ENCODE measurements around the gene CCDC187.
"Not testable (repeated sequence)": the region's sequence is repeated elsewhere in the genome, so short reads cannot be mapped to it uniquely, and the experiment has no call there.

The CCDC187 gene

DNA sequence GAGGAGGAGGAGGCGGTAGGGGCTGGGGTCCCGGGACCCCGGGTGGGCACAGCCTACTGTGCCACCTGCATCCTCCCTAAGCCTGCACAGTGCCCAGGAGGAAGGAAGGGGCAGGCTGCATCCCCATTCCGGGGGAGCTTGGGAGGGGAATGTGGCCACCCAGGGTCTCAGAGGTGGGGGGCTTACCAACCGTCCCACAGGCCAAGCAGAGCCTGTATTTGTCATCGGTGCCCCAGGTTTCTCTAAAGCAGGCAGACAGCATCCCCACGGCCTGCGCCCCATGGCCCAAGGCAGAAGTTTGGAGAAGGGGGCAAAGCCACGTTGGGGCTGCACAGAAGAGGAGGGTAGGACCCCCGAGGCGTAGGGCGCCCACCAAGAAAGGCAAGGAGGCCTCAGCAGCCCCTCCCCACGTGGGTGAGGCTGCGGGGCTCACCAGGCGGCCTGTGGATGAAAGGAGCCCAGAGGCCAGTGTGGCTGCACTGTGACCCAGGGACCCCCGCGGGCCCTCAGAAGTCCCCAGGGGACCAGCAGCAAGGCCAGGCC lies 22.9 kb upstream of the CCDC187 start:
- no peak for DNase-seq

DNA sequence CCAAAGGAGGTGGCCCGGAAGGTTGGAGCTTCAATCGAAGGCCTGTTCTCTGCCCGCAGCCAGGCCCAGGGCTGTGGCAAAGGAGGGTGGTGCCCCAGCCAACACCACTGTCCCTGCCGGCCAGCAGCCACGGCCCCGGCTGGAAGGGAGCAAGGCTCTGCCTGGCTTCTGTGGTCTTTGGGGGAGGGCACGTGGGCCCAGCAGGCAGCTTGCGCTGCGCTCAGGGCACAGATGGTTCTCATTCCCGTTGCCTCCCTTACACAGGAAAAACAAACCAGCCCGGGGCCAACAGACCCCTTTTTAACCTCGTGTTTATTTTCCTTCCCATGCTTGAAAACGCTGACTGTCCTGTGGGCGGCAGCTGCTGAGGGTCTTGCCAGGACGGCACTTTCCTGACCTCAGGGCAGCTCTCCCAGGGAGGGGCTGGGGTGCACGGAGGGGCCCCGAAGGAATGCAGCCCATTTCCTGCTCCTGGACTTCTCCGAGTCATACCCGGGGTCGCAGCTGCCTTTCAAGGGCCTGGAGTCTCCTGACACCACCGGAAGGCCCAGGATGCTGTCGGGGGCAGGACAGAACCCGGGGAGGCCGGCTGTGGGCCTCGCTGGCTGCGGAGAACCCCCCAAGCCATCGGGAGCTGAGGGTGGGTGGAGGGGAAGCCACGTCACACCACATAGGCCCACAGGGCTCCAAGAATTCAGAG lies 22.3 kb upstream of the CCDC187 start:
- DNase-seq, result no peak

DNA sequence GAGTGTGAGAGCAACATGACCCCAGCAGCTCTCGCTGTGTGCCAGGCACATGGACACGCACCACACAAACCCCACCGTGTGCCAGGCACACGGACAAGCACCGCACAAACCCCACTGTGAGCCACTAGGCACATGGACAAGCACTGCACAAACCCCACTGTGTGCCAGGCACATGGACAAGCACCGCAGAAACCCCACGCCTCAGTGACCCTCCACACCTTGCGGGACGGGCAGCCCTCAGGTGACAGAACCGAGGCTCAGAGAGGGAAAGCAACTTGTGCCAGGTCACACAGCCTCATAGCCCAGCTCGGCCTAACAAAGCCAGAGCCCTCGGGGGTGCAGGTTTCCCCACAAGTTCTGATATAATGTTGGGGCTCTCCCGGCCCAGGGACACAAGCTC lies 21.5 kb upstream of the CCDC187 start:
- no peak for DNase-seq

DNA sequence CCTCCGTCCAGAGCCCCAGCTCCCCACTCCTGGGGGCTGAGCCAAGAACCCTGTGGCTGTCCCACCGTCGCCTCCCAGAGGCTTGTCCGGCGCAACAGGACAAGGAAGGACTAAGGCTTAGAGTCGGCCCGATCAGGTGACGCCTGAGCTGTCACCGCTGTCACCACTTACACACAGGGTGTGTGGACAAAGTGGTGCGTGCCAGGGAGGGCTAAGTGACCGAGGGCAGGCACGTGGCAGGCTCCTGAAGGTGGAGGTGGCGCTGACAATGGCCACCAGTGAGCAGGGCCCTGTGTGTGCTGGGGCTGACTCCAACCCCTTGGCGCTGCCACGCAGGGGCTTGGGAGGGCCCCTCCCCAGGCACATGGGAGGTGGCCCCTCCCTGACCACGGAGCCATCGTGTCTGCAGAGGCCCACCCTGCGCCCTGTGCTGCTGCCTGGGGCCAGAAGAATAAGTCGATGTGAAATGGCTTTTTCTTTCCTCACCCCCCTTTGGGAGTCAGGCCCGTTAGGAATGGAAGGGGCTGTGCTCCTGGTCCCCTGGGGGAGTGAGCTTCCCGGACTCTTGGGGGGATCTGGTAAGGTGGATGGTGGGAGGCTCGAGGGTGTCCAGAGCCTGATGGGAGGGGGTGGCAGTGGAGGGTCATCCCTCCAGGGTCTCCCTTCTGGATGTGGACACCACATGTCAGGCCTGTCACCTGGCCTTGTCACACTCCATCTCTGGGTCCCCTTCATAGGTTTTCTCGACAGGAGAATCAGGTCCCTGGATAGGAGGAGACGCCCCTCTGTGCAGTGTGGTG lies 20.8 kb upstream of the CCDC187 start:
- DNase-seq, result no peak

DNA sequence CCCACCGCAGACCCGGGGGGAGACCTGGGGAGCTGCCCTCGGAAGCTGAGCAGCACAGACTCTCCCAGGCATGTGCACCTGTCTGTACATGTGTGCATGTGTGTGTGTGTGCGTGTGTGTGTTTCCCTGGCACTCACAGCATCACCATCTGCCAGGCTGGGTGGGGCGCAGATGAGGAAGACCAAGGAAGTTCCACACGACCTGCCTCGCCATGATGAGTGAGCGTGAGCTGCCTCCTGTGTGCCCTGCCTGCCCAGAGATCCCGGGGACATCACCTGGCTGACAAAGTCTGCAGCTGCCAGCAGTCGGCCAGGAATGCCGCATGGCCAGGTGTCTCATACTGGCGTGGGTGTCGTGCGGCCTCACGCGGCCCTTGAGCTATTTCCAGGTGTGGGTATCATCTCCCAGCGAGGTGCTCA lies 19.5 kb upstream of the CCDC187 start:
- DNase-seq, result no peak

DNA sequence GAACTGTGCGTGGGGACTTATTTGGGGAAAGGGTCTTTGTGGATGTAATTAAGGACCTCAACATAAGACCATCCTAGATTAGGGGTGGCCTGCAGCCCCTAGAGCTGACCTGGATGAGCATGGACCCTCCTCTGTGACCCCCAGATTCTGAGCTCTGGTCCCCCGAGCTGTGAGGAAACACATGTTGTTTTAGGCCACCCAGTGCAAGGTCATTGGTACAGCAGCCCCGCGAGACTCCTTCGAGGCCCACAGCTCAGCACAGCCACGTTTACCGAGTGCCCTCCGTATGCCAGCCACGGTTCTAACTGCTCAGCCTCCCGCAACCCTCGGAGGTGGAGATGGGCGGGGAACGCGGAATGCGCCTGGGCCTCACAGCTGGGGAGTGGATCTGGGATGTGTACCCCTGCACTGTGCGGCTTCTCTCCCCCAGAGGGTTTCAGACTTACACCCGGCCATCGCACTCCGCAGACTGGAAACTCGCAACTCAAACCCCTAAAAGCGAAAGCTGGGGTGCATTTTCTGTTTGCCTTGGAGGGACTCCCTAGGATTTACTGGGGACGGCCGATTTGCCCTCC lies 18.9 kb upstream of the CCDC187 start:
- DNase-seq, result no peak

DNA sequence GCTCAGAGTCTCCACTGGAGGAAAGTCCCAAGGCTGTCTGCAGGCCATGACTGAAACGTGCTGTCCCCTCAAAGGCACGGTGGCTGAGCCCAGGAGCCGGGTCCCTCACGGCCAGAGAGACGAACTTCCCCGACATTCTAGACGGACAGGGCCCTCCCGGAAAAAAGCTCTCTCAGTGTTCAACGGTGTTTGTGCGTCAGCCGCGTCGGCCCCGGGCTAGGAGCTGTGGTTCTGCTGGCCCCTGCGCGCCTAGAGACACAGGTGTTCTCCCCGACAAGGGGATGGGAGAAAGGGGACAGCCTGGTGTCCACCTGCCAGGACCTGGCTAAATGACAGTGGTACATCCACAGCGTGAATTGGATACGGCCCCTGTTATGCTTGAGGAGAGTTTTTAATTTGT lies 17.7 kb upstream of the CCDC187 start:
- no peak for DNase-seq

DNA sequence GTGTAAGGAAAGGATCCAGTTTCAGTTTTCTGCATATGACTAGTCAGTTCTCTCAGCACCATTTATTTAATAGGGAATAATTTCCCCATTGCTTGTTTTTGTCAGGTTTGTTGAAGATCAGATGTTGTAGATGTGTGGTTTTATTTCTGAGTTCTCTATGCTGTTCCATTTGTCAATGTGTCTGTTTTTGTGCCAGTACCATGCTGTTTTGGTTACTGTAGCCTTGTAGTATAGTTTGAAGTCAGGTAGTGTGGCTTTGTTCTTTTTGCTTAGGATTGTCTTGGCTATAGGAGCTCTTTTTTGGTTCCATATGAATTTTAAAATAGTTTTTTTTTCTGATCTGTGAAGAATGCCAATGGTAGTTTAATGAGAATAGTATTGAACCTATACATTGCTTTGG lies 17.1 kb upstream of the CCDC187 start:
- not testable (repeated sequence) for DNase-seq

DNA sequence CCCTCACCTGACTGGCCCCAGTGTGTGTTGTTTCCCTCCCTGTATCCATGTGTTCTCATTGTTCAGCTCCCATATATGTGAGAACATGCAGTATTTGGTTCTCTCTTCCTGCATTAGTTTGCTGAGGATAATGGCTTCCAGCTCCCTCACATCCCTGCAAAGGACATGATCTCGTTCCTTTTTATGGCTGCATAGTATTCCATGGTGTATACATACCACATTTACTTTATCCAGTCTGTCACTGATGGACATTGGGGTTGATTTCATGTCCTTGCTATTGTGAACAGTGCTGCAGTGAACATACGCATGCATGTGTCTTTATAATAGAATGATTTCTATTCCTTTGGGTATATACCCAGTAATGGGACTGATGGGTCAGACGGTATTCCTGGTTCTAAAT lies 16.1 kb upstream of the CCDC187 start:
- not testable (repeated sequence) for DNase-seq

DNA sequence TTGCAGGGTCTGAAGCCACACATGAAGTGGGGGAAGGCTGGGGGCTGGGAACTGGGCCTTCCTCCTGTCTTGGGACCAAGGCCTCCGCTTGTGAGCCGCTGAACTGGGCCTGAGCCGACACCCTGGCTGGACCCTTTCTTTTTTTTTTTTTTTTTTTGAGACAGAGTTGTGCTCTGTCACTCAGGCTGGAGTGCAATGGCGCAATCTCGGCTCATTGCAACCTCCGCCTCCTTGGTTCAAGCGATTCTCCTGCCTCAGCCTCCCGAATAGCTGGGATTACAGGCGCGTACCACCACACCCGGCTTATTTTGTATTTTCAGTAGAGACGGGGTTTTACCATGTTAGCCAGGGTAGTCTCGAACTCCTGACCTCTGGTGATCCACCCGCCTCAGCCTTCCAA lies 15.3 kb upstream of the CCDC187 start:
- DNase-seq, result not testable (repeated sequence)

DNA sequence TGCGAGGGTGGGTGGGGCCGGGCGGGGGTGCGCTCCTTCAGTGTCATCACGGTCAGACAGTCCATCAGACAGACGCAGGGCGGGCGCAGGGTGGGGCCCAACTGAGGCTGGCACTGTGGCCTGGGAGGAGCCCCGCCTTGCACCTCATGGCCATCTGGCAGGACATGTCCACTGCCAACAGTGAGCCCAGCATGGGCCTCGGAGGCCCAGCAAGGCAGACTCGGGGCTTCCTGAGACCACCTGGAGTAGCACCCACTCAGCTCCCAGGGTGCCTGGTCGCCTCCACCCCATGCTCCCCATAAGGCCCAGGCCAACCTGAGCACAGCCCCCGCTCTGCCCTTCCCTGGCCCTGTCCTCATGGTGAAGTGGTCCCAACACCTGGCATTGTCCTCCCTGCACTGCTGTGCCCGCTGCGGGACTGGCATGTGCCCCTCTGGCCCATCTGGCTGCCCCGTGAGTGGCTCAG lies 14.9 kb upstream of the CCDC187 start:
- no peak for DNase-seq

DNA sequence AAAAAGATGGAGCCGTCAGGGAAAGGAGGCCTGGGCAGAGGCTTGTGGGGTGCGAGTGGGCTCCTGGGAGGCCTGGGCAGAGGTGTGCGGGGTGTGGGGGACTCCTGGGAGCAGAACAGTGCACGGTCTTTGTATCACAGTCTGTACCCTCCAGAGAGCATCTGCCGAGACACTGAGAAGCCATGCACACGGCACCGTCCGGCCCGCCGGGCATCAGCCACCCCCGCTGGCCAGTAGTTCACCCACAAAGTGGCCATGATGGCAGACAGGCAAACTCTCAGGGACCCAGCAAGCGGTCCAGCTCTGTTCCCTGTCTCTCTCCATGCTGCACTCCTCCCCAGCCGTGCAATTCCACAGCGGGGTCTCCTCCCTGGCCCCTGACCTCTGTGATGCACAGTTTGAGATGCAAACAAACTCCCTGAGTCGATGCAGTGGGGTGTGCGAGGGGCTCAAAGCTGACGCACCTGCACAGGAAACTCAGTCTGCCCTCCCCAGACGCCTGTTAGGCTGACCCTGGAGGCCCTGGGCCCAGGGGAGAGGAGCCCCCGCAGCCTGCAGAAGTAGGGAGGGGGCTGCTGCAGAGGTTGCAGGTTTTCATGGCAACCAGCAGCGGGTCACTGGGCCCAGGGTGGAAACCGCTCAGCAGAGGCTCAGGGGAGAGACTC lies 14.3 kb upstream of the CCDC187 start:
- DNase-seq, result no peak

DNA sequence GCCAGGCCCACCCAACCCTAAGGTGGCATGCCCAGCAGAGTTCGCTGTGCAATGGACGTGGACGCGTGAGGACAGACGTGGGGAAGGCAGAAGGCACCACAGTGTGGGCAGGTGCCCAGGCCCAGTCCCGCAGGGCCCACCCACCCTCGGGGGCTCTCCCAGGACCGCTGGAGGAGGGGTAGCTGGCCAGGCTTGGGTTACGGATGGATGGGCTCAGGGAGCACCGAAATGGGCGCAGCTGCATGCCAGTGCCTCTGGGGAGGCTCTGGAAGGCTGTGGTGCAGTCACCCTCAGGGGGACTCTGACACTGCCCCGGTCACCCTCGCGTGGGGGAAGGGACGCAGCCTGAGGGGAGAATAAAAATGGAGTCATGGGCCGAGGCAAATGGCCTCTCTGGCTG lies 13.8 kb upstream of the CCDC187 start:
- DNase-seq, result no peak

DNA sequence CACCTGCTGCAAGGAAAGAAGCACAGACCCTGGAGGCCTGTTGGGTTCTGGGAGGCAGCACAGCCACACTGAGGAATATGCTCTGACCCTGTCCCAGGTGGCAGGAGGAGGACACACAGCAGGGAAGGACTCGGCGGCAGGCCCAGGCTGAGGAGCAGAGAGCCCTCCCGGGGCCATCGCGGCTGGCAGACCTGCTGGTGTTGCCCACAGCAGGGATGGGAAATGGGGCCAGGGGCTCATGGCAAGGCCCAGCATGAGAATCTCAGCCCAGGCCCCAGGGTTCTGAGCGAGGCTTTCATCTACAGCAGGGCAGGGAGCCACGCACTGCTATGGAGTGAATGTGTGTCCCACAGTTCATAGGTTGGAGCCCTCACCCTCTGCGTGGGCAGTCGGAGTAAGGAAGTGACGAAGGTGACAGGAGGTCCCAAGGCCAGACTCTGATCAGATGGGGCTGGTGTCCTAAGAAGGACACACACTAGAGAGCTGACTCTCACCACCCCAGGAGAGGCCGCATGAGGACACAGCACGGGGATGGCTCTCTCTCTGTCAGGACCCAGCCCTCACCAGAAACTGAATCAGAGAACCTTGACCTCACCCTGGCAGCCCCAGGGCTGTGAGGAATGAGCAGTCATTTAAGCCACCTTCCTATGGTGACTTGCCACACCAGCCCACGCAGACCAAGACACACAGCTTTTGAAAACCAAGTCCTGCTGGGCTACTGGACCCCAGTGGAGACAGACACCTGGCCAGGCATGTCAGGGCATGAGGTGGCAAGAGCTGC lies 13.2 kb upstream of the CCDC187 start:
- DNase-seq, result no peak

DNA sequence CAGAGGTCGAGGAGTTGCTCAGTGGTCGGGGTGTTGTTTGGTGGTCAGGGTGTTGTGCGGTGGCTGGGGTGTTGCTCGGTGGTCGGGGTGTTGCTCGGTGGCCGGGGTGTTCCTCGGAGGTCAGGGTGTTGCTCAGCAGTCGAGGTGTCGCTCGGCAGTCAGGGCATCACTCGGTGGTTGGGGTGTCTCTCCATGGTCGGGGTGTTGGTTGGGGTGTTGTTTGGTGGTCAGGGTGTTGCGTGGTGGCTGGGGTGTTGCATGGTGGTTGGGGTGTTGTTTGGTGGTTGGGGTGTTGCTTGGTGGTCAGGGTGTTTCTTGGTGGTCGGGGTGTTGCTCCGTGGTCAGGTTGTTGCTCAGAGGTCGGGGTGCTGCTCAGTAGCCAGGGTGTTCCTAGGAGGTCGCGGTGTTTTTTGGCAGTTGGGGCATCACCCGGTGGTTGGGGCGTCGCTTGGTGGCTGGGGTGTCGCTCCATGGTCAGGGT lies 12.4 kb upstream of the CCDC187 start:
- no peak for DNase-seq

DNA sequence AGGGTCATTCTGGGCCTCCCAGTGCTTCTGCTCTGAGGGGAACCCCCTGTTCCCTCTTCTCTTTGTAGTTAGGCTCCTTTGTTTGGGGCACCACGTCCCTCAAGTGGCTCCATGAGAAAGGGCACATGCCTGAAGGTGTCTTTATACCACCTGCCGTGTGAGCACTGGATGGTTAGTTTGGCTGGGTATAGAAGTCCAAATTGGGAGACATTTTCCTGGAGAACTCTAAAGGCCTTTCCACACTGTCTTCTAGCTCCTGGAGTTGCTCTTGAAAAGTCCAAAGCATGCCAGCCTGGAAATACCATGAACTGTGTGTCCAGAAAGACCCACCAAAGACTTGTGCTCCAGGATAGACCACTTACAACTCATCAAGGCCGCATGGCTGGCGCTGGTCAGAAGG lies 11.1 kb upstream of the CCDC187 start:
- DNase-seq, result no peak

DNA sequence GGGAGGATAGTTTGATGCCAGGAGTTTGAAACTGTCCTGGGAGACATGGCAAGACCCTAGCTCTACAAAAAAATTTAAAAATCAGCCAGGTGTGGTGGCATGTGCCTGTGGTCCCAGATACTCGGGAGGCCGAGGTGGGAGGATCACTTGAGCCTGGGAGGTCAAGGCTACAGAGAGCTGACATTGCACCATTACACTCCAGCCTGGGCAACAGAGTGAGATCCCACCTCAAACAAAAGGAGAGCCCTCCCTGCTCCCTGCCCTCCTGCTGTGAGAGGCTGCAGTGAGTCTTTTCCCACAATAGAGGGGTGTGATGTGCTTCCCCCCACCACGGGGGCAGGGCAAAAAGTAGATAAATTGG lies 10.1 kb upstream of the CCDC187 start:
- DNase-seq, result no peak

DNA sequence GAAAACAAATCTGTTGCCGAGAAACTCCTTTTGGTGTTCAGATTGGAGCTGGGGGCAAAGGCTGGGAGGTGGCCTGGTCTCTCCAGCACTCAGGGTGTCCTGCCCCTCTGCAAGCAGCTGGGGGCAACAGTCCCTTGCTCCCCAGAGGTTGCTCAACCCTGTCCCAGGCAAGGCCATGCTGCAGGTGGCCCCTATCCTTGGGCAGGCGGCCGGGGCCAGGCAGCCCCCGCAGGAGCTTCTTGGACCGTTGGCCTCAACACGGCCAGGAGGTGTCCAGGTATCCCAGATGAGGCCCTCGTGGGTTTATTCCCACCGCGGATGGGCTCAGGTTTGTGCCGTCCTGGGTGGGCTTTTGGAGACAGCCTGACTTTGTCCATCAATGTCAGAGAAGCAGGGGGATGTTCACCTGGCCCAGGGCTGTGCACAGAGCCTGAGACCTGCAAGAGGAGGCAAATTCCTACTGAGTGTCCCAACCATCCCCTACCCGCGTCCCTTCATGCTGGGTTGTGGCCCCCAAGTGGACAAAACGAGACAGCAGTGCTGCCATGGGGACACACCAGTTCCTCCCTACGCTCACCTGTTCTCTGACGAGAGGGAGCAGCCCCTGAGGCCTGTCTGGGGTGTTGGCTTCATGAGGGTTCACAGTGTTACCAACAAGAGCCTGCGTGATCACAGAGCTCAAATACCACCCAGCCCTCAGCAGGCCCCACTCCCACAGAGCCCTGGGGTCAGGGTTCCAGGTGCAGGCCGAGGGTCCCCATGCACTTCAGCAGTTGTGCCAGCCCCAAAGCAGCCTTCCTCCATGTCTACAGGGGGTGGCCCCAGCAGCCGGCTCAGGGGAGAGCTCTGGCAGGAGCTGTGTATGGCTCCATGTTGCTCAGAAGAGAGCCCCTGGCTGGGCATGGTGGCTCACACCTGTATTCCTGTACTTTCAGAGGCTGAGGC lies 9.5 kb upstream of the CCDC187 start:
- no peak for DNase-seq

DNA sequence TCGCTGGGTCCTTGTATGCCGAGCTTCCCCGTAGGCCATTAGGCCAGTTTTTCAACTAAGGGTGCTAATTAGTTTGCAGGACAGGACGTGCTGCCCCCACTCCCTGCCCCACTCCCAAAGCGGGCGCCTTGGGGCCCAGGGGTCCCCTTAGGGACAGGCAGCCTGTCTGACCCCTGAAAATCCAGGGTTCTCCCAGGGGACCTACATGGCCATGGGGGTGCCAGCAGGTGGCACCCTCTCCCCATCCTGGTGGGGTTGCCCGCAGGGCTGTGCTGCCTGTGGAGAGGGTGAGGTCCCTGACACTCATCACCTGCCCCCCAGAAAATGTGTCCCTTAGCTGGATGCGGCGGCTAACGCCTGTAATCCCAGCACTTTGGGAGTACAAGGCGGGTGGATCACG lies 8.5 kb upstream of the CCDC187 start:
- DNase-seq, result no peak

DNA sequence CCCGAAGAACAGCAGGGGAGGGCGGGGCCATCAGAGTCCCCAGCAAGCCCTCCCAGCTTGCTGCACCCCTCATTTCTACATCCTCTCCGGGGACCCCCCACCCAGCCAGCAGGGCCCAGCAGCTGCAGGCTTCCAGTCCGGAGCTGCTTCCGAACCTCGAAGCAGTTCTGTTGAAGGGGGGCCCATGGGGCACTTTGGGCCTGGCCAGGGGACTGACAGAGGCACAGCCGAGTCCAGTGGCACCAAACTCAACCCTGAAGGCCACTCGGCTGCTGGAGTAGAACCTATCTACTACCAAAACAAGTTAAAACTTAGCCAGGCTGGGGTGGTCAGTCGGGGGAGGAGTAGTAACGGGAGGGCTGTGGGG lies 8.1 kb upstream of the CCDC187 start:
- DNase-seq, result no peak
